Retinal pigment epithelial cell (primary cell): ENCODE data around the gene DES.
"Not testable (repeated sequence)": the region's sequence is repeated elsewhere in the genome, so short reads cannot be mapped to it uniquely, and the experiment has no call there.

Experiments
- DNase-seq: peaks from one replicate; pipeline ENCODE4 v3.0.0-alpha.2; 2010; ENCODE audit warnings: low read depth
- H3K4me3 ChIP-seq: 2 replicates; pipeline ENCODE4 v1.5.1; 2011; ENCODE audit warnings: mild to moderate bottlenecking, low read length, control low read depth, moderate library complexity
- TF ChIP-seq, protein P1 (sequence below): conservative IDR thresholded peaks from 2 replicates; pipeline ENCODE4 v1.5.1; 2011; ENCODE audit warnings: low read depth, low read length, control low read depth, inconsistent platforms

The DES gene

DNA sequence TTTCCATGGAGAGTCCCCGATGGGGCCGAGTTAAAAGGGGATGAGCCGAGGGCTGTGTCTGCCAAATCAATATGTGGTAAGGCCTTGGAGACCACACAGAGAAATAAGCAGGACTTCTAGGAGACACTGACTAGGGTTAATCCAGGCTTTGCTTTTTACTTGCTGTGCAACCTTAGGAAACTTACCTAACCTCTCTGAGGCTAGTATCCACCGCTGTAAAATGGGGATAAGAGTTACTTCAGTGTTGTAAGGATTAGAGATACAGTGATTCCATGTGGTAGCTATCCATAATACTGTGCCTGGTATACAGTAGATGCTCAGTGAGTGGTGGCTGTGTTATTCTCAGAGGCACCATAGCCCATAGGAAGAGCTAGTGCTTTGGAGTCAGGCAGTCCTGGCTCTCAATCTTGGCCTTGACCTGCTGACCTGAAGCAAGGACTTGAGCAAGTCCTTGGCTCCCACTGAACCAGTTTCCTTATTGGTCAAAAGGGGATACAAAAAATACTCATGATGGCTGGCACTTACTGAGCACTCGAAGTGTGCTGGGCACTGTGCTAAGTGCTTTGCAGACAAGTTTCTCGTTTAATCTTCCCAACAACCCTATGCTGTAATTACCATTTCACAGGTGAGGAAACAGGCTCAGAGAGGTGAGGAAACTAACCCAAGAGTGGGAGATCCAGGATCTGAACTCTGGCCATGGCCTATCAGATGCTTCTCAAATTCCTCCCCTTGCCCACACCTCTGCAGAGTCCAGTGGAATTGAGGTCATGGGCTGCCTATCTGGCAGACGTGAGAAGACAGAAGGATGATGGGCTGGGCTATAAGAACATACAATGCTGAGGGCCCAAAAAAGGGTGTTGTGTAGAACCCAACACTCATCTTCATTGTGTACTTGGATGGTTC lies 12.0 kb upstream of the DES start:
- TF ChIP-seq, protein P1, sequence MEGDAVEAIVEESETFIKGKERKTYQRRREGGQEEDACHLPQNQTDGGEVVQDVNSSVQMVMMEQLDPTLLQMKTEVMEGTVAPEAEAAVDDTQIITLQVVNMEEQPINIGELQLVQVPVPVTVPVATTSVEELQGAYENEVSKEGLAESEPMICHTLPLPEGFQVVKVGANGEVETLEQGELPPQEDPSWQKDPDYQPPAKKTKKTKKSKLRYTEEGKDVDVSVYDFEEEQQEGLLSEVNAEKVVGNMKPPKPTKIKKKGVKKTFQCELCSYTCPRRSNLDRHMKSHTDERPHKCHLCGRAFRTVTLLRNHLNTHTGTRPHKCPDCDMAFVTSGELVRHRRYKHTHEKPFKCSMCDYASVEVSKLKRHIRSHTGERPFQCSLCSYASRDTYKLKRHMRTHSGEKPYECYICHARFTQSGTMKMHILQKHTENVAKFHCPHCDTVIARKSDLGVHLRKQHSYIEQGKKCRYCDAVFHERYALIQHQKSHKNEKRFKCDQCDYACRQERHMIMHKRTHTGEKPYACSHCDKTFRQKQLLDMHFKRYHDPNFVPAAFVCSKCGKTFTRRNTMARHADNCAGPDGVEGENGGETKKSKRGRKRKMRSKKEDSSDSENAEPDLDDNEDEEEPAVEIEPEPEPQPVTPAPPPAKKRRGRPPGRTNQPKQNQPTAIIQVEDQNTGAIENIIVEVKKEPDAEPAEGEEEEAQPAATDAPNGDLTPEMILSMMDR, result no peak
- no peak for DNase-seq
- H3K4me3 ChIP-seq, result no peak overlapping the region

DNA sequence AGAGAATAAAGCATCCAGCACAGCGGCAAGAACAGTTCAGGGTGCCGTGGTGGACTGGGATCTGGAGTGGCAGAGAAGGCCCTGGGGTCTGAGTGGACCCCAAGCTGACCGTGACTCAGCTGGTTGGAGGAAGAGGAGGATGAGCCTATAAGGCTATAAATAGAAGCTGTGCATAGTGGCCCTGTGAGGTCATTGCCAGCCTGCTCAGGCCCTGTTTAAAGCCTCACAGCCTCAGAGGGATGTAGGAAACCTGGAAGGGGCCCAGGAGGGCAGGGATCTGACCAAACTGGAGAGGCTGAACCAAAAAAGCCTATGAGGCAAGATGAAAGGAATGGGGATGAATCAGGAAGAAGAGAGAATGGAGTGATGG lies 11.3 kb upstream of the DES start:
- H3K4me3 ChIP-seq, result no peak overlapping the region
- TF ChIP-seq, protein P1, result no peak
- peak; percentile 13 for DNase-seq

DNA sequence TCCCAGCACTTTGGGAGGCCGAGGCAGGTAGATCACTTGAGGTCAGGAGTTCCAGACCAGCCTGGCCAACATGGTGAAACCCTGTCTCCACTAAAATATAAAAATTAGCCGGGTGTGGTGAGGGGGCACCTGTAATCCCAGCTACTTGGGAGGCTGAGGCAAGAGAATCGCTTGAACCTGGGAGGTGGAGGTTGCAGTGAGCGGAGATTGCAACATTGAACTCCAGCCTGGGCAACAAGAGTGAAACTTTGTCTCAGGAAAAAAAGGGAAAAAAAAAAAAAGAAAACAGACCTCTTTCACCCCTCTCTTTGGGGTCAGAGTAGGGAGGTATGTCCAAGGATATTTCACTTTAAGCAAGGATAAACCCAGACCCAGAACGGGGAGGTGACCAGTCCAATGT lies 10.8 kb upstream of the DES start:
- DNase-seq, H3K4me3 ChIP-seq: not testable (repeated sequence)

DNA sequence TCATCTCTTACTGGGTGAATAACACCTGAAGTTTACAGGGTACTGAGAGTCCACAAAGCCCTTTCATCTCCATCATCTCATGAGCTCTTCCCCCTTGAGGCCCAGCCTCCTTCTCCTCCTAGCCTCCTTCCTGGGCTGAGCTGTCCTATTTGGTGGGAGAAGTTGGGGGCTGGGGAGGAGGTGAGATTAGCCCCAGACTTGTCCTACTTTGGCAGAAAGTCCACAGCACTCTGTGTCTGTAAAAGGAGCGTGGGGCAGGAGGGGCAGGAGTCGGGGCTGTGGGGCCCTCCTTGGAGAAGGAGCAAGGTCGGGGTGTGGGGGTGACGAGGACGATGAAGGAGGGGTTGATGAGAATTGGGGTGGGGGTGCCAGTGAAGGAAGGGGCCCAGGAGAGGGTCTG lies 10.0 kb upstream of the DES start:
- TF ChIP-seq, protein P1, result no peak
- H3K4me3 ChIP-seq, result no peak overlapping the region
- DNase-seq, result no peak

DNA sequence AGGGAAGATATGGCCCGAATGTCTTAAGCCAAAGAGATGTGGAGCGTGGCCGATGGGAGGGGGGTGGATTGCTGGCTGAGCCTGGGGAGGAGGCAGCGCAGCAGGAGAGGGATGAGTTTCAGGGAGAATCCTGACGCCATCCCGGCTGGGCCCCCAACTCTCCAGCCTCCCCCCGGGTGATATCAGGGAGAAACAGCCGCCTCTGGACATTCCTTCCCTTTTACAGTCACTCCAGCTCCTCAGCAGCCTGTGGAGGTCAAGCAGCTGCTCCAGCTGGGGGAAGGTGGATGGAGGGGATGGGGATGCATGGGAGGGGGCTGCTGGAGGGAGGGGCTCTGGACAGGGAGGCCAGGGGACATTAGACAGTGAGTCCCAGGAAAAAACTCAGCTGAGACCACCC lies 9.5 kb upstream of the DES start:
- no peak for DNase-seq
- TF ChIP-seq, protein P1, result no peak
- no peak overlapping the region for H3K4me3 ChIP-seq

DNA sequence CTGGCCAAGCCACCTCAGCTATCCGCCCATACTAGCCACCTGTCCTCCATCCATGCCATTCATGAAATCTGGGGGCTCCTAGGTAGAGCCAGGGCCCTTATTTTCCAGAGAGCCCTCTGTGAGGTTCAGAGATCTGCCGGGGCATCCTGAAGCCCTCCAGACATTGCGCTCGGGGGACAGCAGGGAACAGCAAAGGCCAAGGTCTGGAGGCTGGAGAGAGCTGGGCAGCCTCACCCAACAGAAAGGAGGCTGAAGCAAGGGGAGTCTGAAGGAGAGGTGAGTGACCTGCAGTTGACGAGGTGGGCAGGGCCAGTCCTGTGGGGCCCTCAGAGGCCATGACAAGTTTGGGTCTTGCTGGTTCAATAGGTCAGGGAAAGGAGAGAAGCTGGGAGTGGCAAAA lies 8.6 kb upstream of the DES start:
- no peak overlapping the region for H3K4me3 ChIP-seq
- TF ChIP-seq, protein P1, result no peak

DNA sequence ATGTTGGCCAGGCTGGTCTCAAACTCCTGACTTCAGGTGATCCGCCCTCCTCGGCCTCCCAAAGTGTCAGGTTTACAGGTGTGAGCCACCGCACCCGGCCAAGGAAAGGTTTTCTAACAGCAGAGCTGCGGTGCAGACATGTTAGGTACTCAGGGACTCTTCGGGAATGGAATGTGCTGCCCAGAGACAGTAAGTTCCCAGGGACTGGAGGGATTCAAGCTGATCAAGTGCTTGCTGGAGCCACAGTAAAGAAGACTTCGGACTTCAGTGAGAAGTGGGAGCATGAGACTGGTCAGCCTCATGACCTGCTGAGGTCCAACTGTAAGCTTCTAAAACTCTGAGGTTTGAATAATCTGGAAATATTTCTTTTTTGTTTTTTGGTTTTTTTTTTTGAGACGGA lies 7.8 kb upstream of the DES start:
- no peak overlapping the region for H3K4me3 ChIP-seq
- TF ChIP-seq, protein P1, result no peak
- DNase-seq, result no peak

More for the DNA sequence above, 8.6 kb upstream of the DES start:
- no peak for DNase-seq
